ENCODE data around the gene ALDH5A1.

Gene ALDH5A1

GRCh38 chr6:24517659-24518543, 23.1 kb downstream of the ALDH5A1 start:
- no peak for TF ChIP-seq CTCF (IDR thresholded peaks at IDR 0.05; ENCODE audit: borderline replicate concordance, control extremely low read depth, extremely low read depth, insufficient read depth, missing control alignments)
- in situ Hi-C loops (cut with MboI; ENCODE audit: low sequenced_read_pairs, unreplicated experiment) = loop anchor here (25.0 kb wide), 1 partner anchor 231 kb away; no protein-coding TSS in a partner anchor
- peak; percentile 46 for DNase-seq (ENCODE audit: low spot score)

GRCh38 chr6:24520929-24521546, 26.3 kb downstream of the ALDH5A1 start:
- in situ Hi-C loops (cut with MboI; ENCODE audit: low sequenced_read_pairs, unreplicated experiment) = loop anchor here (25.0 kb wide), 1 partner anchor 234 kb away; no protein-coding TSS in a partner anchor
- TF ChIP-seq CTCF (IDR thresholded peaks at IDR 0.05; ENCODE audit: borderline replicate concordance, control extremely low read depth, extremely low read depth, insufficient read depth, missing control alignments) = peak; percentile 83
- DNase-seq (ENCODE audit: low spot score) = peak; percentile 52

- in situ Hi-C loops (cut with MboI; ENCODE audit: low sequenced_read_pairs, unreplicated experiment) = loop anchor here (25.0 kb wide), 1 partner anchor 235 kb away; no protein-coding TSS in a partner anchor
- DNase-seq (ENCODE audit: low spot score) = peak; percentile 66
- TF ChIP-seq CTCF (IDR thresholded peaks at IDR 0.05; ENCODE audit: borderline replicate concordance, control extremely low read depth, extremely low read depth, insufficient read depth, missing control alignments) = no peak
Observed at GRCh38 chr6:24522228-24523176, 27.7 kb downstream of the ALDH5A1 start.

- no peak for TF ChIP-seq CTCF (IDR thresholded peaks at IDR 0.05; ENCODE audit: borderline replicate concordance, control extremely low read depth, extremely low read depth, insufficient read depth, missing control alignments)
- in situ Hi-C loops (cut with MboI; ENCODE audit: low sequenced_read_pairs, unreplicated experiment) = loop anchor here (25.0 kb wide), 1 partner anchor 237 kb away; no protein-coding TSS in a partner anchor
- no peak for DNase-seq (ENCODE audit: low spot score)
Observed at GRCh38 chr6:24524329-24524728, 29.6 kb downstream of the ALDH5A1 start.

GRCh38 chr6:24524805-24525204, 30.0 kb downstream of the ALDH5A1 start:
- peak; percentile 45 for TF ChIP-seq CTCF (IDR thresholded peaks at IDR 0.05; ENCODE audit: borderline replicate concordance, control extremely low read depth, extremely low read depth, insufficient read depth, missing control alignments)
- peak; percentile 50 for DNase-seq (ENCODE audit: low spot score)
- in situ Hi-C loops (cut with MboI; ENCODE audit: low sequenced_read_pairs, unreplicated experiment) = loop anchor here (25.0 kb wide), 1 partner anchor 238 kb away; no protein-coding TSS in a partner anchor

GRCh38 chr6:24529985-24530384, 35.2 kb downstream of the ALDH5A1 start:
- in situ Hi-C loops (cut with MboI; ENCODE audit: low sequenced_read_pairs, unreplicated experiment) = no loop called here
- no peak for TF ChIP-seq CTCF (IDR thresholded peaks at IDR 0.05; ENCODE audit: borderline replicate concordance, control extremely low read depth, extremely low read depth, insufficient read depth, missing control alignments)
- no peak for DNase-seq (ENCODE audit: low spot score)

Data from GM13976 (cell line).